HEK293 (cell line): ENCODE results near the gene MMP25.
A peak's percentile ranks its signal among the peaks of the same experiment; 100 is the strongest.

ENCODE experiments used
- BCL11B ChIP-seq: fragments of 450-650 bp; formaldehyde crosslinking; IDR thresholded peaks from 2 replicates; pipeline ENCODE4 v1.5.1; 2016; ENCODE audit warnings: low read depth, missing biosample characterization, missing genetic modification characterization
- KLF1 ChIP-seq: fragments of 450-650 bp; formaldehyde crosslinking; IDR thresholded peaks from 2 replicates; pipeline ENCODE4 v1.5.1; 2016; ENCODE audit warnings: missing biosample characterization, missing genetic modification characterization
- PRDM10 ChIP-seq: fragments of 450-650 bp; formaldehyde crosslinking; IDR thresholded peaks from 2 replicates; pipeline ENCODE4 v1.5.1; 2016; ENCODE audit warnings: missing biosample characterization, missing genetic modification characterization
- ZBTB21 ChIP-seq: fragments of 450-650 bp; formaldehyde crosslinking; IDR thresholded peaks from 2 replicates; pipeline ENCODE4 v1.5.1; 2017; ENCODE audit warnings: missing biosample characterization, missing genetic modification characterization
- ZFHX2 ChIP-seq: fragments of 450-650 bp; formaldehyde crosslinking; conservative IDR thresholded peaks from 2 replicates; pipeline ENCODE4 v1.5.1; 2016; ENCODE audit warnings: missing biosample characterization, missing genetic modification characterization
- ZNF121 ChIP-seq: fragments of 450-650 bp; formaldehyde crosslinking; IDR thresholded peaks from 2 replicates; pipeline ENCODE4 v1.5.1; 2016; ENCODE audit warnings: missing biosample characterization, missing genetic modification characterization
- ZNF157 ChIP-seq: fragments of 450-650 bp; formaldehyde crosslinking; IDR thresholded peaks from 2 replicates; pipeline ENCODE4 v1.5.1; 2016; ENCODE audit warnings: missing biosample characterization, missing genetic modification characterization
- ZNF24 ChIP-seq: fragments of 450-650 bp; formaldehyde crosslinking; IDR thresholded peaks from 2 replicates; pipeline ENCODE4 v1.5.1; 2016; ENCODE audit warnings: missing biosample characterization, missing genetic modification characterization
- ZNF248 ChIP-seq: fragments of 450-650 bp; formaldehyde crosslinking; IDR thresholded peaks from 2 replicates; pipeline ENCODE4 v1.5.1; 2017; ENCODE audit warnings: missing biosample characterization, missing genetic modification characterization
- ZNF292 ChIP-seq: fragments of 450-650 bp; formaldehyde crosslinking; IDR thresholded peaks from 2 replicates; pipeline ENCODE4 v1.5.1; 2016; ENCODE audit warnings: low read depth, missing biosample characterization, missing genetic modification characterization, borderline replicate concordance
- ZNF398 ChIP-seq: fragments of 450-650 bp; formaldehyde crosslinking; IDR thresholded peaks from 2 replicates; pipeline ENCODE4 v1.5.1; 2017; ENCODE audit warnings: missing biosample characterization, missing genetic modification characterization
- ZNF416 ChIP-seq: fragments of 450-650 bp; formaldehyde crosslinking; IDR thresholded peaks from 2 replicates; pipeline ENCODE4 v1.5.1; 2016; ENCODE audit warnings: missing biosample characterization, missing genetic modification characterization
- ZNF449 ChIP-seq: fragments of 450-650 bp; formaldehyde crosslinking; IDR thresholded peaks from 2 replicates; pipeline ENCODE4 v1.5.1; 2017; ENCODE audit warnings: missing biosample characterization, mild to moderate bottlenecking, missing genetic modification characterization, moderate library complexity
- ZNF488 ChIP-seq: fragments of 450-650 bp; formaldehyde crosslinking; IDR thresholded peaks from 2 replicates; pipeline ENCODE4 v1.5.1; 2016; ENCODE audit warnings: missing biosample characterization, missing genetic modification characterization
- ZNF514 ChIP-seq: fragments of 450-650 bp; formaldehyde crosslinking; IDR thresholded peaks from 2 replicates; pipeline ENCODE4 v1.5.1; 2016; ENCODE audit warnings: missing biosample characterization, missing genetic modification characterization
- ZNF521 ChIP-seq: fragments of 450-650 bp; formaldehyde crosslinking; IDR thresholded peaks from 2 replicates; pipeline ENCODE4 v1.5.1; 2017; ENCODE audit warnings: missing biosample characterization, mild to moderate bottlenecking, missing genetic modification characterization
- ZNF530 ChIP-seq: fragments of 450-650 bp; formaldehyde crosslinking; IDR thresholded peaks from 2 replicates; pipeline ENCODE4 v1.5.1; 2016; ENCODE audit warnings: low read depth, missing biosample characterization, missing genetic modification characterization
- ZNF549 ChIP-seq: fragments of 450-650 bp; IDR thresholded peaks from 2 replicates; pipeline ENCODE4 v1.5.1; 2018; ENCODE audit warnings: missing biosample characterization, missing genetic modification characterization, mild to moderate bottlenecking, inconsistent platforms, moderate library complexity
- ZNF560 ChIP-seq: fragments of 450-650 bp; formaldehyde crosslinking; IDR thresholded peaks from 2 replicates; pipeline ENCODE4 v1.5.1; 2017; ENCODE audit warnings: missing biosample characterization, missing genetic modification characterization, borderline replicate concordance
- ZNF571 ChIP-seq: fragments of 450-650 bp; formaldehyde crosslinking; IDR thresholded peaks from 2 replicates; pipeline ENCODE4 v1.5.0; 2017; ENCODE audit warnings: missing biosample characterization, missing genetic modification characterization
- ZNF610 ChIP-seq: fragments of 450-650 bp; formaldehyde crosslinking; IDR thresholded peaks from 2 replicates; pipeline ENCODE4 v1.5.1; 2016; ENCODE audit warnings: missing biosample characterization, missing genetic modification characterization, borderline replicate concordance
- ZNF654 ChIP-seq: fragments of 450-650 bp; formaldehyde crosslinking; IDR thresholded peaks from 2 replicates; pipeline ENCODE4 v1.5.1; 2016; ENCODE audit warnings: low read depth, missing biosample characterization, missing genetic modification characterization
- ZNF677 ChIP-seq: fragments of 450-650 bp; IDR thresholded peaks from 2 replicates; pipeline ENCODE4 v1.5.0; 2018; ENCODE audit warnings: missing biosample characterization, mild to moderate bottlenecking, missing genetic modification characterization, moderate library complexity
- ZNF701 ChIP-seq: fragments of 450-650 bp; formaldehyde crosslinking; IDR thresholded peaks from 2 replicates; pipeline ENCODE4 v1.5.1; 2016; ENCODE audit warnings: missing biosample characterization, missing genetic modification characterization
- ZNF707 ChIP-seq: fragments of 450-650 bp; formaldehyde crosslinking; IDR thresholded peaks from 2 replicates; pipeline ENCODE4 v1.5.1; 2016; ENCODE audit warnings: missing biosample characterization, missing genetic modification characterization
- ZNF792 ChIP-seq: fragments of 450-650 bp; formaldehyde crosslinking; IDR thresholded peaks from 2 replicates; pipeline ENCODE4 v1.5.1; 2016; ENCODE audit warnings: missing biosample characterization, missing genetic modification characterization
- ZNF837 ChIP-seq: fragments of 450-650 bp; formaldehyde crosslinking; IDR thresholded peaks from 2 replicates; pipeline ENCODE4 v1.5.1; 2016; ENCODE audit warnings: missing biosample characterization, missing genetic modification characterization
- TF ChIP-seq, protein P1 (sequence below): fragments of 450-650 bp; formaldehyde crosslinking; IDR thresholded peaks from 2 replicates; pipeline ENCODE4 v1.5.1; 2016; ENCODE audit warnings: missing biosample characterization, missing genetic modification characterization
- TF ChIP-seq, protein P2 (sequence below): fragments of 450-650 bp; formaldehyde crosslinking; IDR thresholded peaks from 2 replicates; pipeline ENCODE4 v1.5.1; 2016; ENCODE audit warnings: missing biosample characterization, missing genetic modification characterization

Gene MMP25

DNA sequence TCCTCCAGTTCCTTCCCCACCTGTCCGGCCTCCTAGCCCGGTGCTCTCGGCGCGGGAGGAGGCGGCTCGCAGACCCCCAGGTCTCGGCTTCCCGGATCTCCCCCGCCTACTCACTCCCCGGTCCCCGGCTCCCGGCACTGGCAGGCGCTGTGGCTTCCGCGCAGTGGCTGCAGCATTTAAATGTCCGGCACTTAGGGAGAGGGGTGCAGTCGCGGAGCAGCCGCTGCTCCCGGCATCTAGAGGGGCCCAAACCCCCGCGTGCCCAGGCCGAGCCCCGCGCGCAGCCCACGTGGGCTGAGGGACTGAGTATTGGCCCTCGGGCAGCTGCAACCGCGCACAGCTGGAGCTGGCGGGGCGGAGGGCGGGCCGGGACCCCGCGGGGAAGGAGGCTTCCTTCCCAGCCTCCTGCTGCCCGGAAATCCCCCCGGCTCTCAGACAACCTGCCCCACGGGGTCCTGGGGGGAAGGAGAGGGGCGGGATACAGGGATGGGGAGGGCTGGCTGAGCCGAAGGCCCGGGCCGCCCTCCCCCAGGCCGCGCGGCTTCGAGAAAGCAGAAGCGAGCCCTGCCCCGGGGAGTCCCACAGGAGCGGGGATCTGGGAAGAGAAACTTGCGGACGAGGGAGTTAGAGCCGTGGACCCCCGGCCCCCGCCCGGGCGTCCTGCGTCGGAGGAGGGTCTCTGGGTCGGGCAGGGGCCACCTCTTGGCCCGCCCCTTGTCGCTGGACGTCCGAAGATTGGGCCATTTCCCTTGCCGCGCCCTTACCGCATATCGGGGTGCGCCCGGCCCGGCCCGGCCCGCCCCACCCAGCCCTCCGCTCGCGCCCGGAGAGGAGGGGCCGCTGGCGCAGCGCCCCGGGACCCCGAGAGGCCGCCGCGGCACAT lies at the start of gene MMP25 (continued):
- TF ChIP-seq ZNF677 (tag by site-specific recombination), result no peak
- TF ChIP-seq ZNF157 (tag by site-specific recombination), result no peak
- no peak for TF ChIP-seq ZNF560
- TF ChIP-seq ZNF449 (tag by site-specific recombination), result no peak
- no peak for TF ChIP-seq ZNF514
- TF ChIP-seq ZNF610 (tag by site-specific recombination), result no peak
- TF ChIP-seq ZNF707 (tag by site-specific recombination), result no peak
- TF ChIP-seq, protein P1, sequence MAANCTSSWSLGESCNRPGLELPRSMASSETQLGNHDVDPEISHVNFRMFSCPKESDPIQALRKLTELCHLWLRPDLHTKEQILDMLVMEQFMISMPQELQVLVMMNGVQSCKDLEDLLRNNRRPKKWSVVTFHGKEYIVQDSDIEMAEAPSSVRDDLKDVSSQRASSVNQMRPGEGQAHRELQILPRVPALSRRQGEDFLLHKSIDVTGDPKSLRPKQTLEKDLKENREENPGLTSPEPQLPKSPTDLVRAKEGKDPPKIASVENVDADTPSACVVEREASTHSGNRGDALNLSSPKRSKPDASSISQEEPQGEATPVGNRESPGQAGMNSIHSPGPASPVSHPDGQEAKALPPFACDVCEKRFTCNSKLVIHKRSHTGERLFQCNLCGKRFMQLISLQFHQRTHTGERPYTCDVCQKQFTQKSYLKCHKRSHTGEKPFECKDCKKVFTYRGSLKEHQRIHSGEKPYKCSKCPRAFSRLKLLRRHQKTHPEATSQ, result no peak
- TF ChIP-seq ZNF24 (tag by site-specific recombination), result no peak
- TF ChIP-seq PRDM10 (tag by site-specific recombination), result no peak
- TF ChIP-seq ZNF292 (tag by site-specific recombination), result no peak
- TF ChIP-seq ZNF398 (tag by site-specific recombination), result peak; percentile 92
- TF ChIP-seq BCL11B (tag by site-specific recombination), result no peak
- TF ChIP-seq ZNF416, result no peak
- peak; percentile 77 for TF ChIP-seq ZFHX2
- TF ChIP-seq ZNF248 (tag by site-specific recombination), result no peak
- no peak for TF ChIP-seq ZNF488 (tag by site-specific recombination)
- TF ChIP-seq ZNF837 (tag by site-specific recombination), result no peak
- no peak for TF ChIP-seq ZNF549 (tag by site-specific recombination)
- TF ChIP-seq, protein P2, sequence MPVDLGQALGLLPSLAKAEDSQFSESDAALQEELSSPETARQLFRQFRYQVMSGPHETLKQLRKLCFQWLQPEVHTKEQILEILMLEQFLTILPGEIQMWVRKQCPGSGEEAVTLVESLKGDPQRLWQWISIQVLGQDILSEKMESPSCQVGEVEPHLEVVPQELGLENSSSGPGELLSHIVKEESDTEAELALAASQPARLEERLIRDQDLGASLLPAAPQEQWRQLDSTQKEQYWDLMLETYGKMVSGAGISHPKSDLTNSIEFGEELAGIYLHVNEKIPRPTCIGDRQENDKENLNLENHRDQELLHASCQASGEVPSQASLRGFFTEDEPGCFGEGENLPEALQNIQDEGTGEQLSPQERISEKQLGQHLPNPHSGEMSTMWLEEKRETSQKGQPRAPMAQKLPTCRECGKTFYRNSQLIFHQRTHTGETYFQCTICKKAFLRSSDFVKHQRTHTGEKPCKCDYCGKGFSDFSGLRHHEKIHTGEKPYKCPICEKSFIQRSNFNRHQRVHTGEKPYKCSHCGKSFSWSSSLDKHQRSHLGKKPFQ, result no peak
- no peak for TF ChIP-seq ZBTB21 (tag by site-specific recombination)
- TF ChIP-seq ZNF792 (tag by site-specific recombination), result no peak
- peak; percentile 56; the same call in 1 of the 2 replicates for TF ChIP-seq KLF1 (tag by site-specific recombination)
- TF ChIP-seq ZNF571 (tag by site-specific recombination), result no peak
- TF ChIP-seq ZNF121 (tag by site-specific recombination), result no peak
- no peak for TF ChIP-seq ZNF521 (tag by site-specific recombination)
- no peak for TF ChIP-seq ZNF701 (tag by site-specific recombination)
- TF ChIP-seq ZNF530, result 0 out of 2 replicates have a peak, but pooled peaks have one; percentile 54
- no peak for TF ChIP-seq ZNF654 (tag by site-specific recombination)
